GM18499 (cell line): ENCODE measurements around the gene PTPRS.
"Not testable (repeated sequence)": the region's sequence is repeated elsewhere in the genome, so short reads cannot be mapped to it uniquely, and the experiment has no call there.

Experiments
- ATAC-seq: cut with Tn5 transposase; IDR thresholded peaks from one replicate; pipeline ENCODE4 v1.9.1; 2021; ENCODE audit warnings: moderate number of reproducible peaks; ENCODE audit not compliant: insufficient read depth, unreplicated experiment

Gene PTPRS

DNA sequence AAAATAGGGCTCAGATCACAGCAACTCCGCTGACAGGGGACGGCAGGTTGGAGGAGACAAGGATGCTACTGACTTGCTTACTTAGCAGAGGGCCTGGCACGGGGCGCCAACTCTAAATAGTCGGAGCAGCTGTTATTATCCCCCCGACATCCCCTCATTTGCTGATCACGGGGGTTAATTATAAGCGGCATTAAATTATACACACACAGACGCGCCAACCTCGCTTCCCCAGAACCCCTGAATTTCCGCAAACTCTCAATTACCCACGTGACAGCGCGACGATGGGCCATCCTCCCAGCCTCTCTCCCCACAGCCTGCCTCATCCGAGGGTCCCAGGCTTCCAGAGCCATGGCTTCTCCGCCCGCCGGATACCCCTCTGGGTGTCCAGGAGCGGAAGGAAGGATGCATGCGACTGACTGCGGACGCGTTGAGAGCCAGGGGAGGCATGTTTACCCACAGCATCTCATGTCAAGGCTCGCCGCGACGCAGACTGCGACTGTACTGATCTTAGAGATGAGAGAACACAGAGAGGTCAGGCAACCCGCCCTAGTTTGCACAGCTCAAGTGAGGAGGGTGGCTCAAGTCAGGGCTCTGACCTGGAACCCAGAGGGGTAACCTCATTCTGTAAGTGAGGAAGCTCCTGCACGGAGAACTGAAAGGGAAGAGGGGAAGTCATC, 5.7 kb downstream of the PTPRS start:
- no peak for ATAC-seq

DNA sequence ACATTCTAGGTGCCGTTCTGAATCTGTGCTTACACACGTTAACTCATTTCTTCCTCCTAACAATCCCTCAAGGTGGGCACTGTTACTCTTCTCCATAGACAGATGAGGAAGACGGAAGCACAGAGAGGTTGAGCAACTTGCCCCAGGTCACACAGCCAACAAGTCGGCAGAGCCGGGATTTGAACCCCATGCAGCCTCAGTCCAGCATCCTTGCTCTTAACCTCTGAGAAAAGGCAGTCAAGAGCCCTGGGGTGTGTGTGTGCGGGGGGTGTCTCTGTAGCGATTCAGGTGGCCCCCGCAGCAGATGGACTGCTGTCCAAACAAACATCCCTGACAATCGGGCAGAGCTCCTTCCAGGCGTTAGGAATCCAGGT, 6.3 kb downstream of the PTPRS start:
- ATAC-seq: no peak

DNA sequence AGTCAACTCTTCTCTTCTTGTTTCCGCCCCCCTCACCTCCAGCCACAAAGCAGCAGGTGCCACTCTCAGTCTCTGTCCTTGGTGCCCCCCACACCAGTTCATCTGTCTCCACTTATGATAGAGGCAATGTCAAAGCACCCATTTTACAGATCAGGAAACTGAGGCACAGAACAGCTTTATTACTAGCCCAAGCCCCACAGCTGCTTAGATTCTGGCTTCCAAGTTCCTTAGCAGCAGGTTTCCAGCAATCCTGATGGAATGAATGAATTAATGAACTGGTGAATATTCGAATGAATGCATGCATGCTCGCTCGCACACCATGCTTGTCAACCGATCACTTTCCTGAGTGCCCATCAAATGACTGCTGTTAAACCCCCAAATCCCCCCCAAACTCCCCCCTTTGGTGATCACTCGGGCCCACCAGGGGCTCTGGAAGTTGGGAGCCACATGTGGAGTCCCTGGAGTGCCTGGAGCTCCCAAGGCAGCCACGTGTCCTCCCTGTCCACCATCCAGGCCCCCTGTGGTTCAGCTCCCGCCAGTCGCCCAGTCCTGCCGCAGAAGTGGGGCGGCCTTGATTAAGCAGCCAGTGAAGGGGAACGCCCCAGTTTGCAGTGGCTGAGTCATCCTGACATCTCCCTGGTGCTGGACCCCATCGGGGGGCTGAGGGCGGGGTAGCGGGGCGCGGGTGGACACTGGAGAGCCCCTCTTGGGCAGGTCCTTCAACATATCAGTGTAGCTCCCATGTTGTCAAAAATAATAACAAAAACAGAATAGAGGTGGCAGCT, 6.8 kb downstream of the PTPRS start:
- ATAC-seq: no peak

DNA sequence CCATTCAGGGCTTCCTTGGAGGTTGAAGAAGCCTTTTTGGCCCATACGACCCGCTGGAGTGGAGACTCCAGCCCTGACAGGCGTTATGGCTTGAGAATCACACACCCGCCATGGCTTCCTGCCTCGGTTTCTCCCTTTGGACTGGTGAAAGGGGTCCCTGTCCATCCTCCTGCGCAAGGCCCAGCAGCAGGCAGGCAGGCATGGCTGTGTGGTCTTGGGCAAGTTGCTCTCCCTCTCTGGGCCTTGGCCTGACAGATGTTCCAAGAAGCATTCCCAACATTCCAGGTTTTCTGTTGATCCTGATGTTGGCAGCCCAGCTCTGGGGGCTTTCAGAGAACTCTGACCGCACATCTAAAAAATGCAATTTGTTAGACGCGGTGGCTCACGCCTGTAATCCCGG, 8.1 kb downstream of the PTPRS start:
- ATAC-seq: no peak

DNA sequence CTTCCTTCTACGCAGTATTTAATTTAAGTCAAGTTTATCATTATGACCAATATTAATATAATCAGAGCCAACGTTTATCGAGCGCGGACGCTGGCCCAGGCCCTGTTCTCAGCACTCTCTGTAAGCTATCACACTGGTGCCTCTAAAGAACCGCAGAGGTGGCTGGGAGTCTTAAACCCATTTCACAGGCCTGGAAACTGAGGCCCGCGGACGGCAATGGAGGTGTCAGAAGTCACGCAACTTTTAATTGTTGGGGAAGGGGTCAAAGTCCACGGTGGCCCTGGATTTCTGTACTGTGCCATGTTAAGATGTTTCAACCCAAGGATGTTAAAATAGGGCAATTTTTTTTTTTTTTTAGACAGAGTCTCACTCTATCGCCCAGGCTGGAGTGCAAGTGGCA, 8.8 kb downstream of the PTPRS start:
- ATAC-seq: no peak

DNA sequence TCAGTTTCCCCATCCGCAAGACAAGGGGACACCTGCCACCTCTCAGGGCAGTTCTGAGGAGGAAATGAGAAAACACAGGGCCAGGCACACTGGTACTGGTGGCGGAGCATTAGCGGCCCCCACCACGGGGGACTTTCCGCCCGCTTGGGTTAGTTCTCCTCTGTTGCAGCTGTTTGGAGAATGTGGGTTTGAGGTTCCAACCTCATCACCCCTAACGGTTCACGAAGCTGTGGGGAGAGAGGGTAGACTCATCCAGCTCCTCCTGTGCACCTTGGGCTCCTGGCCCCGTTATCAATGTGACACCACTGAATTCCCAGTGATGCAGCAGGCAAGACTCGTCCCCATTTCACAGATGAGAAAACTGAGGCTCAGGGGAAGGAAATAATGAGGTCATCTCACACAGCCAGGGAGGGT, 10.3 kb downstream of the PTPRS start:
- ATAC-seq: no peak

DNA sequence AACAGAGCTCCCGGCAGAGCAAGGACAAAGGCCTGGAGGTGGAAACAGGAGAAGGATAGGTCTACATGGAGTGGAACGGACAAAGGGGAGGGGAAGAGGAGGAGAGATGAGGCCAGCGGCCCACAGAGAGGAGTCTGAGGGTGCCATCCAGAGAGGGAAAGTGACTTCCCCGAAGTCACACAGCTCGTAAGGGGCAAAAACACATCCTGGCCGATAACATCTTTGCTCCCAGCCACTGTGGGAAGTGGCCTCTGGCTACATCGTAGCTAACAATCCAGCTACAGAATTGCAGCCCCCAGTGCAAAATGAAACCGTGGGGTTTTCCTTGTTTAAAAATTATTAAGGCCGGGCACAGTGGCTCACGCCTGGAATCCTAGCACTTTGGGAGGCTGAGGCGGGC, 11.5 kb downstream of the PTPRS start:
- ATAC-seq: no peak

DNA sequence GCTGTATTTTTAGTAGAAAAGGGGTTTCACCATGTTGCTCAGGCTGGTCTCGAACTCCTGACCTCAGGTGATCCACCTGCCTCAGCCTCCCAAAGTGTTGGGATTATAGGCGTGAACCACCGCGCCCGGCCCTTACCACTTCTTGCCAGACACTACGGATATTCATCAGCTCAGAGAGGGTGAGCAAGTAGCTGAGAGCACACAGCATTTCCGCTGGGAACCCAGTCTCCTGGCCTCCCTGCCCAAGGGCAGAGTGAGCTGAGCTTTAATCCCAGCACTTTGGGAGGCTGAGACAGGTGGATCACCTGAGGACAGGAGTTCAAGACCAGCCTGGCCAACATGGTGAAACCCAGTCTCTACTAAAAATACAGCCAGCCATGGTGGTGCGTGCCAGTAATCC, 12.2 kb downstream of the PTPRS start:
- not testable (repeated sequence) for ATAC-seq

DNA sequence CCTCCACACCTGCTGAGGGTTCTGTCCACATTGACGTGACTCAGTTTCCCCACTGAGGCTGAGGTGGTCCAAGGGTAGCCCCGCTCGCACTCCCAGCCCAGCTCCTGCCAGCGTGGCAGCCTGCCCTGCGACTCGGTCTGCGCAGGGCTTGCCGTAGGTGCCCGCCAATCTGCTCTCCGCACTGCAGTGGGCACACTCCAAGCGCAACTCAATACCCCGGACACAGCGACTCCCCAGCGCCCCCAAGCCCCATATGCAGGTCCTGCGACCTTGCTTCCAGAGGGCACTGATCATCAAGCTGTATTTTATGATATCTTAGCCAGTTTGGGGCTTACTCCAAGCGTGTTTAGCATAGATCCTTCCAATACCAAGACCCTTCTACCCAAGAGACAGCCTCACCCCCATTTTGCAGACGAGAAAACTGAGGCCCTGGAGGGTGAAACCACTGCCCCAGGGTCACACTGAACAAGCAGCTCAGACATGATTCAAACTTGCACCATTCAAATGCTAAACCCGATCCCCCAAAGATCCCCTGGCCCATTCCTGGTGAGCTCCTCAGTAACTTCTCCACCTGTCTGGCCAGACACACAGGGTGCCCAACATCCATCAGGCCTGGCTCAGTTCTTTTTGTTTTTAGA, 13.5 kb downstream of the PTPRS start:
- ATAC-seq: no peak

DNA sequence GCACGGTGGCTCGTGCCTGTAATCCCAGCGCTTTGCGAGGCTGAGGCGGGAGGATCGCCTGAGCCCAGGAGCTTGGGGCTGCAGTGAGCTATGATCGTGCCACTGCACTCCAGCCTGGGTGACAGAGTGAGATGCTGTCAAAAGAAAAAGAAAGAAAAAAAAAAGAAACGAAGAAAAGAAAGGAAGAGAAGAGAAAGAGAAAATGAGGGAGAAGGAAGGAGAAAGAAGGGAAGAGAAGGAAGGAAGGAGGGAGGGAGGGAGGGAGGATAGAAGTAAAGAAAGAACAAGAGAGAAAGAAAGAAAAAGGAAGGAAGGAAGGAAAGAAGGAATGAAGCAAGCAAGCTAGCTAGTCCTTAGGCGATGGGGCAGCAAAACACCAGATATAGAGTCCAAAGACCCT, 14.1 kb downstream of the PTPRS start:
- ATAC-seq: no peak

DNA sequence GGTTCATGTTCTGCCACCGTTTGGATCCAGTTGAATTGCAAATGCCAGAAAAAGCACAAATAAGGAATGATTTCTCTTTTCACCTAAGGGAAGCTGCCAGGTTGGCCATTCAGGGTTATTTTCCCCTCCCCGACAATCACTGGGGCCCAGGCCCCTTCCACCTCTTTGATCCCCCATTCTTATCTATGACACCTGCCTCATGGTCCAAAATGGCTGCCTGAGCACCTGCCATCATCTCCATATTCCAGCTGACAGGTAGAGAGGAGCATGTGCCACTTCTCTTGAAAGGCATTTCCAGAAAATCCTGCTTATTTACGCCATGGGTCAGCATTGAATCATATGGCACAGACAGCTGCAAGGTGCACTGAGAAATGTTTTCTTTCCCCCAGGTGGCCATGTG, 15.7 kb downstream of the PTPRS start:
- ATAC-seq: no peak

DNA sequence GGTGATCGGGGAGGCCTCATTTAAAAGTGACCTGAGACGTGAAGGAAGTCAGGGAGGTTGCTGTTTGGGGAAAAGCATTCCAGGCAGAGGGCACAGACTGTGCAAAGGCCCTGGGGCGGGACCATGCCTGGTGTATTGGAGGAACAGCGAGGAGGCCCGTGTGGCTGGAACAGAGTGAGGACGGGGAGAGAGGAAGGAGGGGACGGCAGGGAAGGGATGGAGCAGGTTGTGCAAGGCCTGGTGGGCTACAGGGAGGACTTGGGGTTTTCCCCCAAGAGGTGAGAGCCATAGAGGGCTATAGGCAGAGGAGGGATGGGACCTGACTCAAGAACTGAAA, 17.2 kb downstream of the PTPRS start:
- ATAC-seq: no peak

DNA sequence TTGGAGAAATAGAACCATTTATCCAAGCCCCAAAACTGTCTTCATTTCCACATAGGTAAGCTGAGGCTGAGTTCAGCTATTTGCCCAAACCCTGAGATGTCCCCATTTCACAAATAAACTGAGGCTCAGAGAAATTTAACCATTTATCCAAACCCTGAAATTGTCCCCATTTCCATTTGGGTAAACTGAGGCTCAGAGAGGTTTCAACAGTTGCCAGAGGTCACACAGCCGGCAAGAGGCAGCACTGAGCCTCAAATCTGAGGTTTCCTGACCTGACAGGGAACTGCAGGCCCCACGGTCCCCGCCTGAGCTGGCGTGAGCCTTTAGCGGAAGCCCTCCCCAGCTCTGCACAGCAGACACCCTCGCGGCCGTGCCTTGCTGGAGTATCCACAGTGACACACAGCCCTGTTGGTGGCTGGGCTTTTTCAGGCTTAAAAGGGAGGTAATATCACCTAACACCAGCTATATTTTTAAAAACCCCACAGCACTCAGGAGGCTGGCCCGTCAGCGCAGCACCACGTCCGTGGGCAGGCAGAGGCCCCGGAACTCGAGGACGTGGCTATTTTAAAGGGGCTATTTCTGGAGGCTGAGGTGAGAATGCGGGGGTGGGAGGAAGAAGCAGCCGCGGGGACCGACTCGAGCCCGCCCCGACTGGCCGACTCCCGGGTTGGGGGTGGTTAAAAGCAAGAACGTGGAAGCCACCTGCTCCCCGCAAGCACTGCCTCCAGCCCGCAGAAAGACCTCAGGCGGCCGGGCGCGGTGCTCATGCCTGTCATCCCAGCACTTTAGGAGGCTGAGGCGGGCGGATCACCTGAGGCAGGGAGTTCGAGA, 18.5 kb downstream of the PTPRS start:
- ATAC-seq: no peak

DNA sequence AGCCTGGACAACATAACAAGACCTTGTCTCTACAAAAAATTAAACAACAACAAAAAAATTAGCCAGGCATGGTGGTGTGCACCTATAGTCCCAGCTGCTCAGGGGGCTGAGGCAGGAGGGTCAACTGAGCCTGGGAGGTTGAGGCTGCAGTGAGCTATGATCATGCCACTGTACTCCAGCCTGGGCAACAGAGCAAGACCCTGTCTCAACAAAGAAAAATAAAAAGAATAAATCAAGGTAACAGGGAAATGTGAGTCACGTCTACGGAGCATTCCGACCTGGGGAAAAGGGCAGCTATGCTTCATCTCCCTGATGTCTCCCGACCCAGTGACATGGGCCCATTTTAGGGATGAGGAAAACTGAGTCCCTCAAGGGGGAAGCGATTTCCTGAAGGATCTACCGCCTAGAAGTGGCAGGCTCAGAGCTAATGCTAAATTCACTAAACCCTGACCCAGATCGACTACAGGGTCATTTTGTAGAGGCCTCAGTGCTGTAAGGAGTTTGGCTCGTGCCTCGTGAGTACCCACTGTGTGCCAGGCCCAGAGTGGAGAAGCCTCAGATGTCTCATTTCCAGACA, 19.5 kb downstream of the PTPRS start:
- ATAC-seq: no peak

DNA sequence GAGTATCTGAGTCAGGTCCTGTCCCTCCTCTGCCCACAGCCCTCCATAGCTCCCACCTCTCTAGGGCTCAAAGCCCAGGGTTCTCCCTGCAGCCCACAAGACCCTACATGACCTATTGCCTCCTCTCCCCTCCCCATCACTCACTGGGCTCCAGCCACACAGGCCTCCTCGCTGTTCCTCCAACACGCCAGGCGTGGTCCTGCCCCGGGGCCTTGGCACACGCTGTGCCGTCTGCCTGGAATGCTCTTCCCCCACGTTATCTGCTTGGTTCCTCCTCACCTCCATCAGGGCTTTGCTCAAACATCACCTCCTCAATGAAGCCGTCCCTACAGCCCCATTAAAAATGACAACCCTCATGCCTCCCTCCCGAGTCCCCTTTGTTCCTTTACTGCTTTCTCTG, 21.1 kb downstream of the PTPRS start:
- no peak for ATAC-seq

DNA sequence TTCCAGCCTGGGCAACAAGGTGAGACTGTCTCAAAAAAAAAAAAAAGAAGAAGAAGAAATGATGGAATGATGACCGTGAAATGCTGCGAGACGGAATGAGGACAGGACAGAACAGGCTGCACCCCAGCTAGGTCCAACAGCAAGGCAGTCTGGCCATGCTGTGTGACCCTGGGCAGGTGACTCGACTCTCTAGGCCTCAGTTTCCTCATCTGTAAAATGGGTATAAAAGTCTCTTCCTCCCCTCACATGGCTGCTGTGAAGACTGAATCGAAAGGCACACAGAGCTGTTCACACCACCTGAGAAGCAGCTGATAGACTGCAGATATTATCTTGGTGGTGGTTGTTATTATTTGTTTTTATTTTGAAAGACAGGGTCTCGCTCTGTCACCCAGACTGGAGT, 22.3 kb downstream of the PTPRS start:
- ATAC-seq: no peak

DNA sequence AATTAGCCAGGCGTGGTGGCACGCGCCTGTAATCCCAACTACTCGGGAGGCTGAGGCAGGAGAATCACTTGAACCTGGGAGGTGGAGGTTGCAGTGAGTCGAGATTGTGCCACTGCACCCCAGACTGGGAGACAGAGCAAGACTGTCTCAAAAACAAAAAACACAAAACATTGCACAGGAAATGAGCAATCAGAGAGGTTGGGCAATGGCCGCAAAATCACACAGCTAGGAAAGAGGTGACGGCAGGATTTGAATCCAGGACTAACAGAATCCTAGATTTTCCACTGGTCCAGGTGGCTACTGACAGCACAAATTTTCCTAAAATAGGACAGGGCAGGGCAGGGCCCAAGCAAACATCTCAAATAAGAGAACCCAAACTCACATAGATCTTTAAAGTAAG, 23.3 kb downstream of the PTPRS start:
- ATAC-seq: no peak

DNA sequence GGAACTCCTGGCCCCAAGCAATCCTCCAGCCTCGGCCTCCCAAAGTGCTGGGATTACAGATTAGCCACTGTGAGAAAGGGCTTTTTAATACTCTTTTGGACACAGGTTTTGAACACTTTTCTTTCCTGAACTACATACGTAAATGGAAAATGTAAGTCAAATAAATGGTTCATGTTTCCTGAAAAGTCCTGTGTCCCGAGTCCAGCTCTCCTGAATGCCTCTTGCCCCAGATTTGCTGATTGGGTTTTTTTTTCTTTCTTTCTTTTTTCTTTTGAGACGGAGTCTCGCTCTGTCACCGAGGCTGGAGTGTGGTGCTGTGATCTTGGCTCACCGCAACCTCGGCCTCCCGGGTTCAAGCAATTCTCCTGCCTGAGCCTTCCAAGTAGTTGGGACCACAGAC, 24.5 kb downstream of the PTPRS start:
- no peak for ATAC-seq

DNA sequence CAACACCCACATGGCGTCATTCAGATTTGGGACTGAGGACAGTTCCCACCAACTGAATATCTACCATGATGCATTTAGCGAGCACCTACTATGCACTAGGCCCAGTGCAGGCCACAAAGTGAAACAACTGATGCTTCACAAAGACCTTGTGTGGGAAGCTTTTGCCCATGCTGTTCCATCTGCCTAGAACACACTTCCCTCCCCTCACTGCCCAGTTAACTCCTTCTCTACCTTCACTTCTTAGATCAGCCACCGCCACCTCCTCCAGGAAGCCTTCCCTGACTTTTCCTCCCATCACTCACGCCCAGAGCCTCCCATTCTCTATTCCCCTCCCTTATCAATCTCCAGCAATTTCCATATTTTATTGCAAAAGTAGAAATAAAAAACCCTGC, 25.7 kb downstream of the PTPRS start:
- no peak for ATAC-seq

DNA sequence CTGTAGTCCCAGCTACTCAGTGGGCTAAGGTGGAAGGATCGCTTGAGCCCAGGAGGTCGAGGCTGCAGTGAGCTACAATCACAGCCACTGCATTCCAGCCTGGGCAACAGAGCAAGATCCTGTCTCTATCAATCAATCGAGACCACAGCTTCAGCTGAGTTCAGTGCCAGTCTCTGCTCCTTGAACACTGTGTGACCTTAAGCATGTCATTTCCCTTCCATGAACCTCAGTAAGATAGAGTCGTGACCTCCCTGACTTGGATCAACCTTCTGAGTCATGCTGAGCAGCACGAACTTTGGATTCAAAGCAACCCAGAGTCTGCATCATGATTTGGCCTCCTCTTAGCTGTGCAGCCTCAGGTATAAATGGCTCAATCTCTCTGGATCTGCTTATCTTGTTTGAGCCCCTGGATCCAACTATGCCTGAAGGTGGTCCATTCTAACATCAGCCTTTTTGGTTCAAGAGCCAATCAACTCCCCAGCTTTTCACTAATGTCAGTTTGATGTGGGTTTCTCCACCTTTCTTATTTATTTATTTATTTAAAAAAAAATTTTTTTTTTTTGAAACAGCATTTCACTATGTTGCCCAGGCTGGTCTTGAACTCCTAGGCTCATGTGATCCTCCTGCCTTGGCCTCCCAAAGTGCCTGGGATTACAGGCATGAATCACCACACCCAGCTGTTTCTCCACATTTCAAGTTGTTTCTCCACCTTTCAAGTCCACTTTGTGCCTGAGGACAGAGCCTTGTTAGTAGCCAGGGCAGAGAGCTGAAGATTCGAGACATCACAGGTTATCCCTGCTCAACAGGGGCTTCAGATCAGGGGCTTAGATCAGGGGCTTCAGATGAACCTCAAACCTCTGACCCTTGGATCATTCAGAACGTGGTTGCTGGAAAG, 26.4 kb downstream of the PTPRS start:
- ATAC-seq: no peak
